GM12873 (cell line): Measurements from ENCODE around the gene RILPL2.

Source experiments
- CTCF ChIP-seq: IDR thresholded peaks from 2 replicates; pipeline ENCODE4 v1.5.1; 2012; ENCODE audit warnings: low read depth, mild to moderate bottlenecking, moderate library complexity, low read length, control low read depth; ENCODE audit not compliant: insufficient read depth; ENCODE audit errors: missing control alignments

The RILPL2 gene

GRCh38 chr12:123445388-123446332 is 9.2 kb upstream of the RILPL2 start:
- no peak for TF ChIP-seq CTCF

- TF ChIP-seq CTCF: no peak
These were observed 7.9 kb upstream of the RILPL2 start for GRCh38 chr12:123444092-123445026.

- no peak for TF ChIP-seq CTCF
These were observed 6.3 kb upstream of the RILPL2 start for GRCh38 chr12:123442774-123443173.

- no peak for TF ChIP-seq CTCF
These were observed 5.2 kb upstream of the RILPL2 start for GRCh38 chr12:123441523-123442164.

- TF ChIP-seq CTCF: no peak
These were observed 858 bp downstream of the RILPL2 start for GRCh38 chr12:123435636-123436016.

GRCh38 chr12:123433615-123434014 is 2.9 kb downstream of the RILPL2 start:
- TF ChIP-seq CTCF: no peak

GRCh38 chr12:123428591-123428990 is 7.9 kb downstream of the RILPL2 start:
- no peak for TF ChIP-seq CTCF
